Right lobe of liver (tissue), 4 donors: ENCODE measurements around the gene ME1.

ENCODE experiments used
- CTCF ChIP-seq, 4 donors: fragments of 200-600 bp in 3 of 4; fragments of 450-650 bp in 1 of 4; IDR thresholded peaks; one replicate each; pipeline versions ENCODE4 v1.5.1 to v1.8.0; 2016 to 2022; ENCODE audit warnings: antibody characterized with exemption in 4 of 4, mild to moderate bottlenecking in 2 of 4
- POLR2A ChIP-seq: fragments of 450-650 bp; IDR thresholded peaks from one replicate; pipeline ENCODE4 v1.6.1; 2017; ENCODE audit warnings: antibody characterized with exemption, mild to moderate bottlenecking
- donor health status: DM: no; HTN: no; CAD: no.
- donor health status: DM: no; HTN: no; CAD: no.
- donor health status: DM: no; HTN: yes; CAD: no.

- TF ChIP-seq CTCF (IDR thresholded peaks at IDR 0.05) (no peak), POLR2A (no peak)
Measured at GRCh38 chr6:83354747-83355146, 76.1 kb downstream of the ME1 start.
